IPS-20b (cell line): ENCODE measurements around the gene PTMA.
A peak's percentile ranks its signal among the peaks of the same experiment; 100 is the strongest.

Source experiments
- H3K27ac ChIP-seq: one replicate; pipeline ENCODE4 v1.5.1; 2013; ENCODE audit warnings: low read length
- H3K27me3 ChIP-seq: 2 replicates; pipeline ENCODE4 v1.6.1; 2013; ENCODE audit warnings: mild to moderate bottlenecking, low read length, inconsistent platforms; ENCODE audit not compliant: insufficient read depth
- H3K36me3 ChIP-seq: 2 replicates; pipeline ENCODE4 v1.6.1; 2013; ENCODE audit warnings: low read depth, mild to moderate bottlenecking, inconsistent platforms, low read length, moderate library complexity; ENCODE audit not compliant: insufficient read depth
- H3K4me1 ChIP-seq: 2 replicates; pipeline ENCODE4 v1.6.1; 2013; ENCODE audit warnings: mild to moderate bottlenecking, control low read depth, inconsistent platforms, low read length, moderate library complexity; ENCODE audit not compliant: insufficient read depth
- H3K4me3 ChIP-seq: 2 replicates; pipeline ENCODE4 v1.5.1; 2013; ENCODE audit warnings: mild to moderate bottlenecking, low read length, inconsistent platforms
- H3K9ac ChIP-seq: 2 replicates; pipeline ENCODE4 v1.6.1; 2013; ENCODE audit warnings: low read depth, mild to moderate bottlenecking, inconsistent platforms, low read length, moderate library complexity
- H3K9me3 ChIP-seq: 2 replicates; pipeline ENCODE4 v1.6.1; 2013; ENCODE audit warnings: mild to moderate bottlenecking, low read depth, low read length, inconsistent platforms; ENCODE audit not compliant: insufficient read depth

Gene PTMA

GRCh38 chr2:231687133-231687852 lies 21.0 kb upstream of the PTMA start:
- H3K9me3 ChIP-seq, result no peaks in the 10 kb centered on the region
- H3K4me3 ChIP-seq, result peak overlapping the region; percentile 62; the same call in 1 of the 2 replicates
- no peaks in the 10 kb centered on the region for H3K27me3 ChIP-seq
- H3K9ac ChIP-seq, result peak overlapping the region; percentile 87
- H3K4me1 ChIP-seq, result peaks cover 8% of the 10 kb centered on the region; the same call in 1 of the 2 replicates
- H3K36me3 ChIP-seq, result no peaks in the 10 kb centered on the region
- H3K27ac ChIP-seq, result peak overlapping the region; percentile 93

DNA sequence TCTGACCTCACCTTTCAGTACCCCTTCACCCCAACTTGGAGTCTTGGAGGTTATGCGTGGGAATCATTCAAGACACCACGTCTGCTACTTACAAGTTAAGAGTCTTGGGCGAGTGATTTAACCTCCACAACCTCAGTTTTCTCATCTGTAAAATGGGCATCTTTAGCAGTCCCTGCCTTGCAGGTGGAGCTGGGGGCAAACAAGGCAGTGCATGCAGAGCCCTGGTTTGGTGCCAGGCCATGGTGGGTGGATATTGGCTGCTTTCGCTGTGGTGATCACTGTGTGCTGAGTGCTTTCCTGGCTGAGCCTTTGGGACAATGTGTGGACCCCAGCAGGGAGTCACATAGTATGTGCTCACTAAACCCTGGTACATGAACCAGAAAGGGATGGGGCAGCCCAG lies 20.4 kb upstream of the PTMA start:
- peak overlapping the region; percentile 87; the same call in 1 of the 2 replicates for H3K9ac ChIP-seq

DNA sequence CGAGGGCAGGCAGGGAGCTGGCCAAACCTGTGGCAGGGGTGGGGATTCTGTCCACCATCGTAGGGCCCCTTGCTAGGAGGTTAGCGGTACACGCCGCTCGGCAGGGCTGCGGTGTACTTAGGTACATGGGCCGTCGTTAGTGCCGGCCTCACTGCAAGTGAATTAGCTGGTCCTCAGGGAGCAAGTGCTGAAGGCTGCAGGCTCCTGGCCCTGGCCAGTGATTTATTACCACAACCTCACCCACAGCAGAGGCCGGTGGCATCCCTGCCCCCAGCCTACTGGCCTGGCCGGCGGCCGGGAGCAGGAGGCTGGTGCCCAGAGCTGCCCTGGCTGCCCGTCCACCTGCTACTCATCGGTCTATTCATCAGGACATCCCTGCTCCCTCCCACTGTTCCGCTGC lies 19.6 kb upstream of the PTMA start:
- Histone ChIP-seq H3K4me1 (peaks cover 8% of the 10 kb centered on the region; the same call in 1 of the 2 replicates), H3K9ac (no peak overlapping the region), H3K27ac (no peak overlapping the region), H3K27me3 (no peaks in the 10 kb centered on the region), H3K4me3 (no peak overlapping the region), H3K36me3 (no peaks in the 10 kb centered on the region), H3K9me3 (no peaks in the 10 kb centered on the region)

More for the DNA sequence above, 20.4 kb upstream of the PTMA start:
- Histone ChIP-seq H3K27ac (peak overlapping the region; percentile 93), H3K27me3 (no peaks in the 10 kb centered on the region), H3K4me3 (peak overlapping the region; percentile 62; the same call in 1 of the 2 replicates), H3K9me3 (no peaks in the 10 kb centered on the region), H3K4me1 (peaks cover 8% of the 10 kb centered on the region; the same call in 1 of the 2 replicates), H3K36me3 (no peaks in the 10 kb centered on the region)

DNA sequence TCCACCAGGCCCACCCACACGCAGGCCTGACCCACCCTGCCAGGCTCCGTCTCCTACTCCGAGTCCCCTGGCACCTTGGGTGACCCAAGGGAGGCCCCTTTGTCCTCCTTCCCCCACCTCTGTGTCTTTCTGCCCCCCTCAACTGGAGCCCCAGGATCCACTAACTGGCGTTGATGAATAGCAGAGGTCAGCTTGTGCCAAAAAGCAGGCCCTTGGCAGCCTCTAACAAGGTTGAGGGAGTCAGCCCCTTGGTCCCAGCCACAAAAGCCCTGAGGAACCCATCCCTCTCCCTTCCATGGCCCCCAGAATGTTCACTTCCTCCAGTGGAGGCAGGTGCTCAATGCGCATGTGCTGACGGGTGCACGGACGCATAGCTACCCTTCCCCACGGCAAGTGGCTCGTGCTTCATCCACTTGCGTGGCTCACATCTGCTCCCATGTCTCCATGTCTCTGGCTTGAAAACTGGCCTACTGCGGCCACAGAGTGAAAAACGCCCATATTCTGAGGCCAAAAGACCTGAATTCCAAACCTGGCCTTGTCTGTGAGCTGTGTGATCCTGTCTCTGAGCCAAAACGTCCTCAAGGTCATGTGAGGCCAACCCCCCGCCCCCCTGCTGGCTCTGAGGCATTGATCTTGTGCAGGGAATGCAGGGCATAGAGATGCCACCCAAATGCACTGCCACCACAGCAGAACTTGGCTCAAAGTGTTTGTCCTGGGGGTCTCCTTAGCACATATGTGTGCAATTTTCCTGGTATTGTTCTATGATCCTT lies 19.0 kb upstream of the PTMA start:
- H3K4me1 ChIP-seq, result peaks cover 8% of the 10 kb centered on the region; the same call in 1 of the 2 replicates
- H3K4me3 ChIP-seq, result no peak overlapping the region
- no peaks in the 10 kb centered on the region for H3K27me3 ChIP-seq
- H3K36me3 ChIP-seq, result no peaks in the 10 kb centered on the region
- no peaks in the 10 kb centered on the region for H3K9me3 ChIP-seq
- H3K9ac ChIP-seq, result no peak overlapping the region
- H3K27ac ChIP-seq, result no peak overlapping the region

DNA sequence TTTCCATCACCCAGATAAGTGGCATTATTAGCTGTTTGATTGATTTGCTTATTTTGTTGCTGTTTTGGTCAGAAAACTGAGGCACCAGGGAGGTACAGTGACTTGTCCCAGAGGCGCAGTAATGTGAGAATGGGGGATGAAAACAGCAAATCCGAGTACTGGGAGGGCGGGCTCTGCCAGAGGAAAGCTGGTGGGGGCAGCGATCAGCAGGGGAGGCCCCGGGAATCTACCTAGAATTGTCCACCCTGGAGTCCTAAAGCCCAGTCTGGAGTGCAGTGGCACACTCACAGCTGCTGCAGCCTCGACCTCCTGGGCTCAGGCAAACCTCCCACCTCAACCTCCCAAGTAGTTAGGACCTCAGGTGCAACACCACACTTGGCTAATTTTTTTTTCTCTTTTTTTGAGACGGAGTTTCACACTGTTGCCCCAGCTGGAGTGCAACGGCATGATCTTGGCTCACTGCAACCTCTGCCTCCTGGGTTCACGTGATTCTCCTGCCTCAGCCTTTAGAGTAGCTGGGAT lies 17.0 kb upstream of the PTMA start:
- no peaks in the 10 kb centered on the region for H3K9me3 ChIP-seq
- no peaks in the 10 kb centered on the region for H3K27me3 ChIP-seq
- no peak overlapping the region for H3K9ac ChIP-seq
- H3K4me1 ChIP-seq, result peaks cover 8% of the 10 kb centered on the region; the same call in 1 of the 2 replicates
- no peaks in the 10 kb centered on the region for H3K36me3 ChIP-seq
- H3K4me3 ChIP-seq, result no peak overlapping the region
- no peak overlapping the region for H3K27ac ChIP-seq

DNA sequence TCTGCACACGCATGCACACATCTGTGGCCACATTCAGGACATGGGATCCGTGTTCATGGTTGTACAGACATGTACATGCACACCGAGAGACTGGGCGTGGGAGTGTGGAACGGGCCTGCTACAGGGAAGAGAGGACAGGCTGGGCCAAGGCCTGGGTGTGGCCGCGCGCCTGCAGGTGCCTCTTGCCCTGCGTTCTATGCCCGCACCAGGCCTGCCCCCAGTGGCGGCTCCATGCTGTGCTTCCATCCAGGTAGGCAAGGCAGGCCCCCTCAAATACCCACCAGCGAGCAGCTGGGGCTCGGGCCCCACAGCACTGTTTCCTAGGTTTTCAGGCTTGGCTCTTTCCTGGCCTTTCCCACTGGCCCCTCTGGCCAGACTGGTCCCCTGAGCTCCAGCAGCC lies 15.5 kb upstream of the PTMA start:
- no peaks in the 10 kb centered on the region for H3K27me3 ChIP-seq
- H3K27ac ChIP-seq, result no peak overlapping the region
- no peaks in the 10 kb centered on the region for H3K36me3 ChIP-seq
- H3K9ac ChIP-seq, result no peak overlapping the region
- no peak overlapping the region for H3K4me3 ChIP-seq
- peaks cover 3% of the 10 kb centered on the region; the same call in 1 of the 2 replicates for H3K4me1 ChIP-seq
- H3K9me3 ChIP-seq, result no peaks in the 10 kb centered on the region

DNA sequence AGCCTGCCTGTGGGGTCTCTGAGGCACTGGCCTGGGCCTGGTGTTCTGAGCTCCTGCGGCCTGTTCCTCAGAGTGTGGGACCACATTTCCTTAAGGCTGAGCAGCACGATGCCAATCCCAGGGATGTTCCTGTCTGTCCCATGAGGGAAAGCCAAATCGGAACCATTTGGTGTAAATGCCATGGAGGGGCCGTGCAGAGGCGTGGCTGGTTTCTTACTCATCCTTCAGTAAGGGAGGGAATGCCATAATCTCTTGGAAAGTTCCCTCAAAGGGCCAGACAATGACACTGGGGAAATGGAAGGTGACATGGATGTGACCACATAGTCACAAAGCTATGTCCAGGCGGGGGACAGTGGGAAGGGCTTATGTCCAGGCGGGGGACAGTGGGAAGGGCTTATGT lies 14.4 kb upstream of the PTMA start:
- H3K36me3 ChIP-seq, result no peaks in the 10 kb centered on the region
- no peaks in the 10 kb centered on the region for H3K27me3 ChIP-seq
- H3K4me3 ChIP-seq, result no peak overlapping the region
- 0 out of 2 replicates have a peak, but pooled peaks cover 3% of the 10 kb centered on the region for H3K4me1 ChIP-seq
- no peak overlapping the region for H3K9ac ChIP-seq
- H3K9me3 ChIP-seq, result no peaks in the 10 kb centered on the region
- no peak overlapping the region for H3K27ac ChIP-seq

DNA sequence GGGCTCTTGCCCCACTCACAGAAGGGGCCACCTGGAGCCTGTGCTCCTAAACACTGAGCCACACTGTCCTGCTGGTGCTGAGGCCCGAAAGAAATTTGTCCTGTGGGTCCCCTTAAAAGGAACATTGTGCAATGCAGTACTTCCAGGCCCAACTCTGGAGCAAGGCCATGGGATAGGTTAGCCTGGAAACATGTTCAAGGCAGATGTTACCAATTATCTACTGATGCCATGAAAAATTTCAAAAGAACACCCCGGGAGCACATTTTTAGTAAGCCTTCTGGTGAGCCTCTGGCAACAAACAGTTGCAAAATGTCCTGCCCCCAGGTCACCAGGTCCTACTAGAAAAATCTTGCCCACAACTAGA lies 12.3 kb upstream of the PTMA start:
- no peaks in the 10 kb centered on the region for H3K36me3 ChIP-seq
- no peaks in the 10 kb centered on the region for H3K27me3 ChIP-seq
- H3K9me3 ChIP-seq, result no peaks in the 10 kb centered on the region
- no peaks in the 10 kb centered on the region for H3K4me1 ChIP-seq
- H3K4me3 ChIP-seq, result no peak overlapping the region
- no peak overlapping the region for H3K27ac ChIP-seq
- H3K9ac ChIP-seq, result no peak overlapping the region

- H3K4me1 ChIP-seq, result no peaks in the 10 kb centered on the region
- H3K27ac ChIP-seq, result no peak overlapping the region
- H3K9me3 ChIP-seq, result no peaks in the 10 kb centered on the region
- no peaks in the 10 kb centered on the region for H3K27me3 ChIP-seq
- H3K4me3 ChIP-seq, result no peak overlapping the region
- no peaks in the 10 kb centered on the region for H3K36me3 ChIP-seq
- no peak overlapping the region for H3K9ac ChIP-seq
These were observed 9.3 kb upstream of the PTMA start for GRCh38 chr2:231699006-231699405.

GRCh38 chr2:231701456-231702373 lies 6.6 kb upstream of the PTMA start:
- Histone ChIP-seq H3K9me3 (no peaks in the 10 kb centered on the region), H3K27me3 (no peaks in the 10 kb centered on the region), H3K4me1 (peaks cover 3% of the 10 kb centered on the region; the same call in 1 of the 2 replicates), H3K36me3 (no peaks in the 10 kb centered on the region), H3K27ac (no peak overlapping the region), H3K9ac (no peak overlapping the region), H3K4me3 (no peak overlapping the region)

- Histone ChIP-seq H3K36me3 (no peaks in the 10 kb centered on the region), H3K9ac (no peak overlapping the region), H3K4me3 (no peak overlapping the region), H3K9me3 (no peaks in the 10 kb centered on the region), H3K4me1 (peaks cover 3% of the 10 kb centered on the region; the same call in 1 of the 2 replicates), H3K27me3 (no peaks in the 10 kb centered on the region), H3K27ac (no peak overlapping the region)
These were observed 4.3 kb upstream of the PTMA start for GRCh38 chr2:231704017-231704416.
